GM04503 (cell line): Measurements from ENCODE around the gene YIPF7.

Experiments used
- DNase-seq: peaks from one replicate; pipeline ENCODE4 v3.0.0-alpha.2; 2012; ENCODE audit warnings: low read depth

YIPF7 gene

DNA sequence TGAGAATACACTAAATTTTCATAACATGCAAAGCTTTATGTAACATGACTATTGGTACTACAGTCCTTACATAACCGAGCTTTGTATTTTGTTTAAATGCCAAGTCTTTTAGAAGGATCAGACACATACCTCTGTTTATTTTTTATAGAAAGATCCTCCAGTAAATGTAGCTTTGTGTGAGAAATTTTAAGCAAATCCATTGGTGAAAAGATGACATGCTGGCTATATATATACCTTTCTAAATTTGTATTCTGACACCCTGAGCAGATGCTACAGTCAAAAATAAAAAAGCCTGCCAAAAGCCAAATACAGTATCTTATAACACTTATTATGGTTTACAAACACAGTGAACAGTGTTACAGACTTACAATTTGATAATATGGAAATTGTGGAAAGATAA is at the start of gene YIPF7:
Gene YIPF7 (minus strand): TSS at position 201 of the 400 bp plus-strand sequence. CDS start 1,525 bp downstream, outside the sequence.
- DNase-seq = no peak

- no peak for DNase-seq
Measured at GRCh38 chr4:44701037-44701436, 49.6 kb upstream of the YIPF7 start.

DNA sequence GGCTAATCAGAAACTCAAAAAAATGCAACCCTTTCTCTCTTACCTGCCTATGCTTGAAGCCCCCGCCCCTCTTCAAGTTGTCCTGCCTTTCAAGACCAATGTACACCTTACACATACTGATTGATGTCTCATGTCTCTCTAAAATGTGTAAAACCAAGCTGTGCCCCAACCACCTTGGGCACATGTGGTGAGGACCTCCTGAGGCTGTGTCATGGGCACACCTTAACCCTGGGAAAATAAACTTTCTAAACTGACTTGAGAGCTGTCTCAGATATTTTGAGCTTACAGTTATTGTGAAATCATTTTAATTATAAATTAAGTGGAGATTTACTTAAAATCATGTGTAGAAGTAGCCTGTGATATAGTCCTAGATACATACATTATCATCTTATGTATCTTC is 49.0 kb upstream of the YIPF7 start:
- DNase-seq = no peak

- DNase-seq = no peak
Measured at GRCh38 chr4:44684648-44685047, 33.2 kb upstream of the YIPF7 start.

DNA sequence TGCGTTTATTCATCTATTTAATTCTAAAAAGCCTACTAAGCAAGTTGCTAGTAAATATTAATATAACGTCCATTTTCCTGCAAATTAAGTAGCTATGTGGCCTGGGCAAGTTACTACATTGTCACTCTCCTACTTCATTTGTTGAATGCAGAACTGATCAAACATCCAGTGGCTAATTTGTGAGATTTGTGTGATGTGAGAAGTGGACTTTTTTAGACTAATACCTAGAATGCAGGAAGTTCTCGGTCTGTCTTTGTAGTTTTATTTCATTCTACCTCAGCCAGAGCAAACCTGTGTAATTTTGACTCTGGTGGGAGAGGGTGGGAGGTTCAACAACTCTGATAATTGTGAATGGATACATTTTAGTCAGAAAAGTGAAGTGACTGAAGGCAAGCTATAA is 27.6 kb upstream of the YIPF7 start:
- DNase-seq = no peak

DNA sequence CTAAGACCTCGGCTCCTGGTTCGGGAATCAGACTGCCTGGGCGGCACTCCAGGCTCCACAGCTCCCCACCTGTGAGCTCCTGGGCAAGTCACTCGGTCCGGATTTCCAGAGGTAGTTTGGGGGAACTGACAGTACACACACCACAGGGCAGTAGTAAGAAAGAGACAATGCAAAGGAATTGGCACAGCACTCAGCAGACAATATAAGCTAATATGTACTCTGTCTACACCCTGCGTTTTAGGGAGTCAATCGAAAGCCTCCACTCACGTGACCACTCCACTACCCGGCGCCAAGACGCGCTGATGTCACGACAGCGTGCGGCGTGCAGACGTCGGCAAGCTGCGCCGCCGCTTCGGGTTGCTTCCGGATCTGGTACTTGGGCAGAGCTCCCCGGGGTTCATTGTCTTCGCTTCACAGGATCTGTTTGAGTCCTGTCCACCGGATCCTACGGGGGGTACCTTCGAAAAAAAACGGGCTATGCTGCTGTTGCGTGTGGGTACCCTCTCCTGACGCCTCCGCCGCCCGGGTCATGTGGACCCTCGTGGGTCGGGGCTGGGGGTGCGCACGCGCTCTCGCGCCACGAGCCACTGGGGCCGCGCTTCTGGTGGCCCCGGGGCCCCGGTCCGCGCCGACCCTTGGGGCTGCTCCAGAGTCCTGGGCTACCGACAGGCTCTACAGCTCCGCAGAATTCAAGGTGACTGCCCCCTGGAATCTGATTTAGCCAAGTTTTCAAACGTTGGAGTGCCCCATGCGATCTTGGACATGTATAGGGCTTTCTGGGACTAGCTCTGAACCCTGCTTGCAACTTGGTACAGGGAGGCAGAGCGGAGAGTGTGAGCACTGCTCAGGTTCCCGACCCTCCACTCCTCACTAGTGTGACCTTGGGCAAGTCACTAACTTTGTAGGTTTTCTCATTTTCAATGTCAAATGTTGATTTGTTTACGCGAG is 26.9 kb upstream of the YIPF7 start, which contains the start of gene GUF1:
Gene GUF1 (plus strand): TSS at position 327 of the 948 bp plus-strand sequence. CDS start 203 bp downstream, at position 530.
- peak; percentile 50 for DNase-seq

DNA sequence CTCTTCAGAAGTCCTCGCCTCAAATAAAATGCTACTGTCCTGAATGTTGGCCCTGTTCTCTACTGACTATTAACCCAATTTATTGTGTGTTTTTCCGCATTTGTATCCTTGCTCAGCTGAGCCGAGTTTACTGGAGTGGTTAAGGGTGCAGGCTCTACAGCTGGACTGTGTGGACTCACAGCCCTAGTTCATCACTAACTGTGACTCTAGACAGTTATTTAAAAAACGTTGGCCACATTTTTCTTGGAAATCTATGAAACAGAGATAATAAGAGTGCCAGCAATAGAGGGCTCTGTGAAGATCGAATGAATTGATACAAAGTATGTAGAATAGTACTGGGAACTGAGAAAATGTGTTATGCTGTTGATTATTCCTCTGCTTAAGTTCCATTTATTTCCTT is 23.9 kb upstream of the YIPF7 start:
- no peak for DNase-seq

- DNase-seq = no peak
Measured at GRCh38 chr4:44674471-44674870, 23.0 kb upstream of the YIPF7 start.

DNA sequence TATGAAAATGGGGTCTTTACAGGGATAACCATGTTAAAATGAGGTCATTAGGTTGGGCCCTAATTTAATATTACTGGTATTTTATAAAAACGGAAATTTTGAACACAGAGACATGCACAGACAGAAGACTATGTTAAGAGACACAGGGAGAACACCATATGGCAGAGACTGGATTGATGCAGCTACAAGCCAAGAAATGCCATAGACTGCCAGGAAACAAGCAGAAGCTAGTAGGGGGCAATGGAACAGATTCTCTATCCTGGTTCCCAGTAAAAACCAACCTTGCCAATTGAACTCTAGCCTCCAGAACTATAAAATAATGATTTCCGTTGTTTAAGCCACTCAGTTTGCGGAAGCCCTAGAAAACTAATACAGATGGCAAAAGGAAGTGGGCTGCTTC is 20.2 kb upstream of the YIPF7 start:
- no peak for DNase-seq

GRCh38 chr4:44670506-44671199 is 19.2 kb upstream of the YIPF7 start:
- DNase-seq = no peak

DNA sequence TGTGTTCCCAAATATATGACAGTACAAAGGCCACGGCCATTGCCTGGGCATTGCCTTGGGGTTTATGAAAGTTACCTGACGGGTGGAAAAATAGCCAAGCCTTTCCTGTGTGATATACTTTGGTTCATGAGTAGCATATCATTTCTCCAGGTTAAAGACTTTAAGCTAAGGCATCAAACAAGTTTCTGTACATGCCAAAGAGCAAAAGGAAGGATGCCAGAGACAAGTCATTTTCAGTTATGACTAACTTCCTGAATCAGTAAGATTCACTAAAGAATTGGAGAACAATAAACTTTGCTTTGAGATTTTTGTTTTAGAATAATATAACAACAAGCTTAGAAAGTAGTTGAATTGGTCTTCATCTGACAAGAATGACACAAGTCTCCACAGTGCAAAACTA is 17.1 kb upstream of the YIPF7 start:
- DNase-seq = no peak

DNA sequence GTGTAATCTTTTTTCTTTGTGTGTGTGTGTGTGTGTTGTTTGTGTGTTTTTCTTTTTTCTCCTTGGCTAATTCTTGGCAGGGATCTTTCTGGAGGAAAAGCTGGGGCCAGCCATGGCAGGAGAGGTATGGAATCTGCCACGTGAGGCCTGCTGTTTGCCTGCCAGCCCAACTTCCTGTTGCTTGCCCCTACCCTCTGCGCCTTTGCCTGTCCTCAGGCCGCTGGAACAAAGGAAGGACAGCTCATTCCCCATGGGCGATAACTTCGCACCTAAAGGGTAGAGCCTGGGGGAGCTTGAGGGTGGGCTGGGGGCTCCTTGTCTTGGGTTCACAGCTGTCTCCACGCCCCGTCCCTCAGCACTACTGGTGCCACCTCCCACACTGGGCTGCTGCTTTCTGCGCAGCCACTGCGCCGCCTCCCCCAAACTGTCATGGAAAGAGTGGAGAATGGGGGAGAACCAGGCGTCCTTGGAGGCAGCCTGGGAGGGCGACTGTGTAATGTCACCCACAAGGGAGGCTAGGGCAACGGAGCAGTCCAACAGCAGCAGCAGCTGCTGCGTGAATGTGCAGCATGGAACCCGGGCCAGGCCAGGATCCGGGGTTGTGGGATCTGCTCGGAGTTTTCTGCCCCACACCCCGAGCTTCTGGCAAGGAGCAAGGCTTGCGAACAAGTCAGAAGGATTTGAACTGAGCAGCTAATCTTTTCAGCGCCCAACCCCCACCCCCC is 12.3 kb upstream of the YIPF7 start:
- DNase-seq = no peak

- DNase-seq = no peak
Measured at GRCh38 chr4:44662623-44663005, 11.2 kb upstream of the YIPF7 start.

DNA sequence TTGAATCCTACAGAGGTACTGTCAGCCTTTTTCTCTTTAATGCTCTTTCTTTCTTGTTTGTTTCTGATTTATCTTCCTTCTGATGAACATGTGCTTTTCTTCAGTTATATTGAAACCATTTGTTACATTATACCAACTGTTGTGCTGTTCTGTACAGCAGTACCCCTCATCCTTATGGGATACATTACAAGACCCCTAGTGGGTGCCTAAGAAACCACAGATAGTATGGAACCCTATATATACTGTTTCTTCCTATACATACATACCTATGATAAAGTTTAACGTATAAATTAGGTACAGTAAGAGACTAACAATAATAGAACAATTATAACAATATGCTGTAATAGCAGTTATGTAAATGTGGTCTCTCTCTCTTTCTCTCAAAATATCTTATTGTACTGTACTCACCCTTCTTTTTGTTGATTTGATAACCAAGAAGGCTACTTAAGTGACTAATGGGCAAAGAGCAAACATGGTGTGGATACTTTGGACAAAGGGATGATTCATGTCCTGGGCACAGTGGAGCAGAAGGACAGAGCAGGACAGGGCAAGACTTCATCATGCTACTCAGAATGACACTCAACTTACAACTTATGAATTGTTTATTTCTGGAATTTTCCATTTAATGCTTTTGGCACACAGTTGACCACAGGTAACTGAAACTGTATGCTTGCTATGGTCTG is 10.7 kb upstream of the YIPF7 start:
- no peak for DNase-seq

GRCh38 chr4:44660396-44660795 is 9.0 kb upstream of the YIPF7 start:
- DNase-seq = no peak

DNA sequence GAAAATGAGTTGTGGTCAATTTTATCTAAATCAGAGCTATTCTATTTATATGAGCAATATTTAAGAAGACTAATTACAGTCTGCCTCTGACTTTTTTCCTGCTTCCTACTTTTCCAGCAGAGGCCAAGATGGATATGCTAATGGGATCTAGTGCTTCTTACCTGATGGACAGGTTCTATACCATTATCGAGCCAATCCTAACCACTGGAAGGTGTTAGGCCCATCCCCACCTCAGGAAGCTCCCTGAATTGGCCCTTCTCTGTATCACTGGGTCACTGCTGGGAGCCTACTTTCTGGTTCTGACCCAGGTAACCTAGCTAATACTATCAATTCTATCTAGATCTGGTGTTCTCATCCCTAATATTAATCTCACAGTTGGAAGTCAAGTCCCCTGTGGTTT is 577 bp upstream of the YIPF7 start:
- DNase-seq = no peak

DNA sequence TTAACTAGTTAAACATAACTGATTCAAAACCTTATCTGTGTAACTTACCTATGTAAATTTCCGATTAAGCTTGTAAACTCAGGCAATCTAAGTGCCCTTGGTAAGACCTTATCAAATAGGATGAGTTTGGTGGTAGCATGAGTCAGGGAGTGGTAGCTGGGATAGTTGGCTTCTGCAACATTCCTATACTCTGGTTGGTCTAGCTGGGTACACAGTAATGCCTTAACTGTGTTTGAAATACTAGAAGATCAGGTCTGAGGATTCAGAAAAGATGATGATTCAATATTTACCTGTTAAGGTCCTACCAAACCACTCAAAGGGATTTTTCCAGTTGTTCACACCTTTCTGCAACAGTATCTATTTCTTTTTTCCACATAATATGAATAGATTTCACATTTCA is 5.3 kb downstream of the YIPF7 start:
- no peak for DNase-seq

- DNase-seq = no peak
Measured at GRCh38 chr4:44638091-44638490, 13.3 kb downstream of the YIPF7 start.

- DNase-seq = no peak
Measured at GRCh38 chr4:44632733-44633132, 18.7 kb downstream of the YIPF7 start.

DNA sequence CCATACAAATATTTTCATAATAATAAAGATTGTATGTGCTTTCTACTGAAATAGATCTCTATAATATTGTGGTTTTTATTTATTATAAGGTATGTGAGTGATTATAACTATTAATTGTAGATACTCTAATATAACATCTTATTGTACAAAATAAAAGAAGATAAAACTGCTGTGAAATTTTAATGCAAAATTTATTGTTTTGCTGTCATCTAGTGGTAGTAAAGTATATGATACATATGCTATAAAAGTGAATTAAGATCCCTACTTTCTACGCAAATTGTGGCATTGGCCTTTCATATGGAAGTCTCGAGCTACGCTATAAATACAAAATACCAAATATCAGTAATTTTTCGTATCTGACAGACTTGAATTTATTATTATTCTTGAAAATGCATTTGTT is 19.3 kb downstream of the YIPF7 start:
- no peak for DNase-seq

GRCh38 chr4:44629280-44629866 is 22.1 kb downstream of the YIPF7 start:
- no peak for DNase-seq

GRCh38 chr4:44623676-44624075 is 27.7 kb downstream of the YIPF7 start:
- no peak for DNase-seq
